Mesenchymal stem cell (in vitro differentiated cells and primary cell): Measurements from ENCODE around the gene SRGAP3.

Experiments used
- DNase-seq: peaks from one replicate; pipeline ENCODE4 v3.0.0-alpha.2; 2013
- H2AFZ ChIP-seq: one replicate; pipeline ENCODE4 v1.6.1; 2013; ENCODE audit warnings: low read depth, mild to moderate bottlenecking, control low read depth, inconsistent platforms, low read length, moderate library complexity
- H2AK5ac ChIP-seq: 2 replicates; pipeline ENCODE4 v1.6.1; 2013; ENCODE audit warnings: low read length, moderate library complexity, mild to moderate bottlenecking, inconsistent platforms; ENCODE audit not compliant: severe bottlenecking
- H2BK120ac ChIP-seq: one replicate; pipeline ENCODE4 v1.6.1; 2013; ENCODE audit warnings: low read depth, mild to moderate bottlenecking, inconsistent platforms, low read length, moderate library complexity
- H2BK12ac ChIP-seq, 2 experiments: one replicate each; pipeline ENCODE4 v1.6.1; 2013; ENCODE audit warnings: inconsistent platforms in 2 of 2, low read length in 2 of 2, mild to moderate bottlenecking in 2 of 2, moderate library complexity in 2 of 2, control low read depth in 1 of 2
- H2BK15ac ChIP-seq: one replicate; pipeline ENCODE4 v1.6.1; 2013; ENCODE audit warnings: mild to moderate bottlenecking, low read depth, inconsistent platforms; ENCODE audit not compliant: poor library complexity, severe bottlenecking
- H2BK5ac ChIP-seq: 2 replicates; pipeline ENCODE4 v1.6.1; 2013; ENCODE audit warnings: low read depth, mild to moderate bottlenecking, low read length, control low read depth, inconsistent platforms; ENCODE audit not compliant: poor library complexity, severe bottlenecking
- H3K14ac ChIP-seq, 2 experiments: one replicate each; pipeline ENCODE4 v1.6.1; 2013; ENCODE audit warnings: inconsistent platforms in 2 of 2, low read length in 2 of 2, control low read depth in 1 of 2, mild to moderate bottlenecking in 1 of 2, moderate library complexity in 1 of 2
- H3K18ac ChIP-seq, 2 experiments: one replicate each; pipeline ENCODE4 v1.6.1; 2013; ENCODE audit warnings: inconsistent platforms in 2 of 2, low read length in 2 of 2, control low read depth in 1 of 2, low read depth in 1 of 2, mild to moderate bottlenecking in 1 of 2
- H3K23ac ChIP-seq, 2 experiments: one replicate each; pipeline ENCODE4 v1.6.1; 2013; ENCODE audit warnings: inconsistent platforms in 2 of 2, low read length in 2 of 2, mild to moderate bottlenecking in 2 of 2, moderate library complexity in 2 of 2, control low read depth in 1 of 2
- H3K27ac ChIP-seq: 2 replicates; pipeline ENCODE4 v1.5.1; 2013; ENCODE audit warnings: mild to moderate bottlenecking, moderate library complexity, low read length, control low read depth, inconsistent platforms; ENCODE audit not compliant: poor library complexity, severe bottlenecking
- H3K27me3 ChIP-seq, 2 experiments: 2 replicates each; pipeline versions ENCODE4 v1.6.1 to v1.7.0; 2013; ENCODE audit warnings: low read length in 2 of 2, mild to moderate bottlenecking in 2 of 2, moderate library complexity in 2 of 2, control low read depth in 1 of 2, inconsistent platforms in 1 of 2; ENCODE audit not compliant: control insufficient read depth in 1 of 2, insufficient read depth in 1 of 2
- H3K36me3 ChIP-seq, 2 experiments: 2 replicates each; pipeline versions ENCODE4 v1.6.1 to v1.7.0; 2013; ENCODE audit warnings: low read length in 2 of 2, control low read depth in 1 of 2, inconsistent platforms in 1 of 2, low read depth in 1 of 2, mild to moderate bottlenecking in 1 of 2; ENCODE audit not compliant: insufficient read depth in 2 of 2, control insufficient read depth in 1 of 2
- H3K4ac ChIP-seq, 2 experiments: one replicate each; pipeline ENCODE4 v1.6.1; 2013; ENCODE audit warnings: inconsistent platforms in 2 of 2, low read length in 2 of 2, mild to moderate bottlenecking in 2 of 2, moderate library complexity in 2 of 2, control low read depth in 1 of 2, low read depth in 1 of 2
- H3K4me1 ChIP-seq: 2 replicates; pipeline ENCODE4 v1.6.1; 2013; ENCODE audit warnings: low read depth, low read length, control low read depth; ENCODE audit not compliant: control insufficient read depth, insufficient read depth
- H3K4me2 ChIP-seq: 2 replicates; pipeline ENCODE4 v1.6.1; 2013; ENCODE audit warnings: low read length, mild to moderate bottlenecking, inconsistent platforms; ENCODE audit not compliant: poor library complexity, severe bottlenecking
- H3K4me3 ChIP-seq, 2 experiments: 2 replicates each; pipeline versions ENCODE4 v1.5.1 to v1.7.0; 2013; ENCODE audit warnings: low read length in 2 of 2, mild to moderate bottlenecking in 2 of 2, control low read depth in 1 of 2, low read depth in 1 of 2; ENCODE audit not compliant: insufficient read depth in 1 of 2
- H3K79me1 ChIP-seq: replicated peaks from 2 replicates; pipeline ENCODE4 v1.6.1; 2013; ENCODE audit warnings: mild to moderate bottlenecking, control low read depth, low read length, inconsistent platforms; ENCODE audit not compliant: poor library complexity, severe bottlenecking
- H3K9ac ChIP-seq: 2 replicates; pipeline ENCODE4 v1.7.0; 2013; ENCODE audit warnings: mild to moderate bottlenecking, low read length, moderate library complexity
- H3K9me3 ChIP-seq: 2 replicates; pipeline ENCODE4 v1.7.0; 2013; ENCODE audit warnings: mild to moderate bottlenecking, low read length; ENCODE audit not compliant: control insufficient read depth
- H4K8ac ChIP-seq: one replicate; pipeline ENCODE4 v1.6.1; 2013; ENCODE audit warnings: inconsistent platforms, mild to moderate bottlenecking, low read length, moderate library complexity
- H4K91ac ChIP-seq: one replicate; pipeline ENCODE4 v1.6.1; 2013; ENCODE audit warnings: mild to moderate bottlenecking, low read length, inconsistent platforms
- WGBS: methylation state at CpG from one replicate; pipeline ENCODE4 v1.1.7; 2013; ENCODE audit warnings: mixed read lengths; 5-methylcytosine and 5-hydroxymethylcytosine counted together

Gene SRGAP3

GRCh38 chr3:9117220-9117619 is 132.2 kb downstream of the SRGAP3 start:
- H2BK120ac ChIP-seq, result no peak overlapping the region
- H2AFZ ChIP-seq, result no peak overlapping the region
- H3K9ac ChIP-seq, result no peak overlapping the region
- no peaks in the 10 kb centered on the region for H3K4me1 ChIP-seq
- no peak overlapping the region for H2BK15ac ChIP-seq
- H3K9me3 ChIP-seq, result no peaks in the 10 kb centered on the region
- WGBS, result 87% methylated on average over 1 of the region's 1 CpG
- no peak overlapping the region for H2BK5ac ChIP-seq
- H3K18ac ChIP-seq, result no peak overlapping the region
- H3K36me3 ChIP-seq, result peaks cover 0 to 30% of the 10 kb centered on the region in 2 experiments
- H3K27ac ChIP-seq, result no peak overlapping the region
- no peak for DNase-seq
- no peak overlapping the region for H3K4me3 ChIP-seq
- H2BK12ac ChIP-seq, result no peak overlapping the region
- H3K23ac ChIP-seq, result no peak overlapping the region
- H3K4ac ChIP-seq, result no peak overlapping the region
- no peak overlapping the region for H4K8ac ChIP-seq
- no peaks in the 10 kb centered on the region for H3K79me1 ChIP-seq
- H2AK5ac ChIP-seq, result no peak overlapping the region
- H4K91ac ChIP-seq, result no peak overlapping the region
- H3K14ac ChIP-seq, result no peak overlapping the region
- peaks cover 0 to 17% of the 10 kb centered on the region in 2 experiments for H3K27me3 ChIP-seq
- H3K4me2 ChIP-seq, result no peak overlapping the region

GRCh38 chr3:9116336-9116735 is 133.1 kb downstream of the SRGAP3 start:
- no peak overlapping the region for H3K4ac ChIP-seq

GRCh38 chr3:9115336-9115735 is 134.1 kb downstream of the SRGAP3 start:
- no peak overlapping the region for H2BK120ac ChIP-seq
- WGBS, result 79% methylated on average over 1 of the region's 2 CpGs
- no peaks in the 10 kb centered on the region for H3K9me3 ChIP-seq
- peaks cover 5% of the 10 kb centered on the region for H3K4me1 ChIP-seq
- H3K4me3 ChIP-seq, result no peak overlapping the region
- H3K79me1 ChIP-seq, result no peaks in the 10 kb centered on the region
- H3K14ac ChIP-seq, result no peak overlapping the region
- no peak overlapping the region for H3K18ac ChIP-seq
- H4K8ac ChIP-seq, result no peak overlapping the region
- H2BK15ac ChIP-seq, result no peak overlapping the region
- H3K23ac ChIP-seq, result no peak overlapping the region
- H3K4ac ChIP-seq, result no peak overlapping the region
- no peak overlapping the region for H2BK12ac ChIP-seq
- no peak overlapping the region for H2AK5ac ChIP-seq
- H3K9ac ChIP-seq, result no peak overlapping the region
- peaks cover 0 to 17% of the 10 kb centered on the region in 2 experiments for H3K27me3 ChIP-seq
- no peak overlapping the region for H2AFZ ChIP-seq
- no peak overlapping the region for H2BK5ac ChIP-seq
- no peak overlapping the region for H4K91ac ChIP-seq
- no peak overlapping the region for H3K4me2 ChIP-seq
- H3K36me3 ChIP-seq, result peaks cover 0 to 15% of the 10 kb centered on the region in 2 experiments
- no peak overlapping the region for H3K27ac ChIP-seq
- no peak for DNase-seq

More at GRCh38 chr3:9116336-9116735, 133.1 kb downstream of the SRGAP3 start:
- H3K9me3 ChIP-seq, result no peaks in the 10 kb centered on the region
- no peak overlapping the region for H2BK15ac ChIP-seq
- no peak overlapping the region for H2BK5ac ChIP-seq
- H3K79me1 ChIP-seq, result no peaks in the 10 kb centered on the region
- no peak overlapping the region for H3K23ac ChIP-seq
- no peak overlapping the region for H3K9ac ChIP-seq
- no peak for DNase-seq
- 71% methylated on average over 3 of the region's 3 CpGs for WGBS
- peaks cover 0 to 17% of the 10 kb centered on the region in 2 experiments for H3K27me3 ChIP-seq
- no peak overlapping the region for H4K91ac ChIP-seq
- no peak overlapping the region for H3K27ac ChIP-seq
- H3K18ac ChIP-seq, result no peak overlapping the region
- no peak overlapping the region for H2AFZ ChIP-seq
- no peak overlapping the region for H3K14ac ChIP-seq
- no peak overlapping the region for H3K4me3 ChIP-seq
- H3K36me3 ChIP-seq, result peaks cover 0 to 25% of the 10 kb centered on the region in 2 experiments
- H2AK5ac ChIP-seq, result no peak overlapping the region
- H4K8ac ChIP-seq, result no peak overlapping the region
- no peaks in the 10 kb centered on the region for H3K4me1 ChIP-seq
- H3K4me2 ChIP-seq, result no peak overlapping the region
- H2BK120ac ChIP-seq, result no peak overlapping the region
- no peak overlapping the region for H2BK12ac ChIP-seq

- peaks cover 12% of the 10 kb centered on the region for H3K4me1 ChIP-seq
- WGBS, result 83% methylated on average over 4 of the region's 4 CpGs
- H3K79me1 ChIP-seq, result no peaks in the 10 kb centered on the region
- H4K91ac ChIP-seq, result no peak overlapping the region
- no peak overlapping the region for H2BK5ac ChIP-seq
- no peaks in the 10 kb centered on the region for H3K9me3 ChIP-seq
- H2BK15ac ChIP-seq, result no peak overlapping the region
- no peak overlapping the region for H2BK120ac ChIP-seq
- no peak overlapping the region for H3K23ac ChIP-seq
- no peak overlapping the region for H3K27ac ChIP-seq
- DNase-seq, result no peak
- H3K4me3 ChIP-seq, result no peak overlapping the region
- H3K18ac ChIP-seq, result no peak overlapping the region
- H2BK12ac ChIP-seq, result no peak overlapping the region
- H3K27me3 ChIP-seq, result peaks cover 0 to 17% of the 10 kb centered on the region in 2 experiments
- no peak overlapping the region for H3K9ac ChIP-seq
- H2AK5ac ChIP-seq, result no peak overlapping the region
- no peak overlapping the region for H3K4me2 ChIP-seq
- no peak overlapping the region for H3K14ac ChIP-seq
- no peak overlapping the region for H4K8ac ChIP-seq
- no peak overlapping the region for H3K4ac ChIP-seq
- no peak overlapping the region for H2AFZ ChIP-seq
- H3K36me3 ChIP-seq, result peaks cover 0 to 4% of the 10 kb centered on the region in 2 experiments
Measured at GRCh38 chr3:9113040-9113439, 136.4 kb downstream of the SRGAP3 start.
